Mesenteric fat pad (tissue), 1 donor: ENCODE data around the gene CHMP1A. TPM values are rescaled to one million over a fixed set of nuclear protein-coding genes. Genes with fewer than 3 reads are reported as not detected.
"Not testable (repeated sequence)": the region's sequence is repeated elsewhere in the genome, so short reads cannot be mapped to it uniquely, and the experiment has no call there.

Experiments
- DNase-seq: peaks from one replicate; pipeline ENCODE4 v3.0.0-alpha.2; 2020; ENCODE audit warnings: low spot score
- total RNA-seq: library from RNA; stranded (reverse); fragmentation: NEBNext Ultra II Directional; extraction: Animal tissue kit (Norgen Biotek cat#: 25700); gene quantifications from one replicate; pipeline ENCODE4 v1.2.1, GENCODE V29; 2021
- donor health status: DM: yes; HTN: yes; CAD: no.

CHMP1A gene
- total RNA-seq, 1 donor from 2014 or later = 64.3 TPM

GRCh38 chr16:89693289-89693731 lies 35.8 kb upstream of the CHMP1A start:
- DNase-seq = no peak

- DNase-seq = no peak
These were observed 34.6 kb upstream of the CHMP1A start for GRCh38 chr16:89691986-89692569.

DNA sequence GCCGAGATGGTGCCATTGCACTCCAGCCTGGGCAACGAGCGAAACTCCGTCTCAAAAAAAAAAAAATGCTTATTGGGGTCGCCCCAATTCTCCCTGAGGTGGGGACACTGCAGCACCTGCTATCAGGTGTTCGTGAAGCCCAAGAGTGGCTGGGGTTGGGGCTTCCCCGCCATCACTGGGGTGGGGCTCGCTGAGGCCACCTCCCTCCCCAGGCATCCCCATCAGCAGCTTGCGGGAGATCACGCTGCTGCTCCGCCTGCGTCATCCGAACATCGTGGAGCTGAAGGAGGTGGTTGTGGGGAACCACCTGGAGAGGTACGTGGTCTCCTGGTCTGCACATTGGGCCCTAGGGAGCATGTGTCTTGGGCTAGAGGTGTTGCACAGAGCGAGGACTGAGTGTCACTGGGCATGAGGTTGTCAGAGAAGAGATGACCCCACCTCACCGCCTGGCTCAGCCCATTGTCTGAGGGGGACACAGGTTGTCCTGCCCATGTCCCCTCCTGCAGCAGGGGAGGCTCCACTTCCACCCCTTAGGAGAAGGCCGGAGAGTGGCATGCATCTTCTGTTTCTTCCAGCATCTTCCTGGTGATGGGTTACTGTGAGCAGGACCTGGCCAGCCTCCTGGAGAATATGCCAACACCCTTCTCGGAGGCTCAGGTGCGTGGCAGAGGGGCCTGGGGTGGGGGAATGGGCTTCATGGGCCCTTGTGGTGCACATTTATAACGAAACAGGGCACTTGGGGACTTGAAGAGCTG lies 33.9 kb upstream of the CHMP1A start:
- no peak for DNase-seq

GRCh38 chr16:89690392-89690901 lies 32.9 kb upstream of the CHMP1A start:
- no peak for DNase-seq

DNA sequence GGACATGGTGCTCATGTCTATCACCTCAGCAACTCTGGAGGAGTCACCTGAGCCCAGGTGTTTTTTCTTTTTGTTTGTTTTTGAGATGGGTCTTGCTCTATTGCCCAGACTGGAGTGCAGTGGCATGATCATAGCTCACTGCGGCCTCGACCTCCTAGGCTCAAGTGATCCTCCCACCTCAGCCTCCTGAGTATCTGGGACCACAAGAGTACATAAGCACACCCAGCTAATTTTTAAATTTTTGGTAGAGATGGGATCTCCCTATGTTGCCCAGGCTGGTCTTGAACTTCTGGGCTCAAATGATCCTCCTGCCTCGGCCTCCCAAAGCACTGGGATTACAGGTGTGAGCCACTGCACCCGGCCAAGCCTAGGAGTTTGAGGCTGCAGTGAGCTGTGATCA lies 32.1 kb upstream of the CHMP1A start:
- not testable (repeated sequence) for DNase-seq

DNA sequence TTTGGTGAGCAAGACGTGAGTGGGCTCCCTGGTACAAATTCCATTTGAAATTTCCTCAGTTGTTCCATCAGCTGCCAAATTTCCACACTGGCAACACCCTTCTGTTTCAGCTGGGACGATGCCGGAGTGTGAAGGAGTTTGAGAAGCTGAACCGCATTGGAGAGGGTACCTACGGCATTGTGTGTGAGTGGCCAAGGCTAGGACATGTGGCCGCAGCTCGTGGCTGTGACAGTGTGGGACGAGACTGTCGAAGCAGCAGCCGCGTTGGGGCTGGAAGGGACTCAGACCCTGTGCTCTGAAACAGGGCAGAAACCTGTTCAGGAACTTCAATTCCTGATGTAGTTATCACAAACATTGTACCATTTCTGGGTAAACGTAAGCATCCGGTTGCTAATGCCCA lies 31.6 kb upstream of the CHMP1A start:
- no peak for DNase-seq

- no peak for DNase-seq
These were observed 30.9 kb upstream of the CHMP1A start for GRCh38 chr16:89688395-89688794.

GRCh38 chr16:89687092-89687940 lies 29.8 kb upstream of the CHMP1A start:
- no peak for DNase-seq

GRCh38 chr16:89686520-89687091 lies 29.1 kb upstream of the CHMP1A start, which contains the start of gene CDK10:
CDK10 (plus strand) TSS chr16:89686689; CDS start chr16:89686711, 22 bp downstream.
- peak; percentile 98 for DNase-seq

DNA sequence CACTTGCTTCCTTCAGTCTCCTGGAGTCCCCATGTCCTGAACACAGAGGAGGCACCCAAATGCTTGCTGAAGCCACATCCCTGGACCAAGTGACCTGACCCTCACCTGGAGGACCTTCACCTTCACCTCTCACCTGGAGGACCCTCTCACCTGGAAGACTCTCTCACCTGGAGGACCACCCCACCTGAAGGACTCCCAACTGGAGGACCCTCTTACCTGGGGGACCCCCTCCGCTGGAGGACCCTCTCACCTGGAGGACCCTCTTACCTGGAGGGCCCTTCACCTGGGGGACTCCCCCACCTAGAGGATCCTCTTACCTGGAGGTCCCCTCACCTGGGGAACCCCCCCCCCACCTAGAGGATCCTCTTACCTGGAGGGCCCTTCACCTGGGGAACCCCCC lies 28.4 kb upstream of the CHMP1A start:
- DNase-seq = no peak

DNA sequence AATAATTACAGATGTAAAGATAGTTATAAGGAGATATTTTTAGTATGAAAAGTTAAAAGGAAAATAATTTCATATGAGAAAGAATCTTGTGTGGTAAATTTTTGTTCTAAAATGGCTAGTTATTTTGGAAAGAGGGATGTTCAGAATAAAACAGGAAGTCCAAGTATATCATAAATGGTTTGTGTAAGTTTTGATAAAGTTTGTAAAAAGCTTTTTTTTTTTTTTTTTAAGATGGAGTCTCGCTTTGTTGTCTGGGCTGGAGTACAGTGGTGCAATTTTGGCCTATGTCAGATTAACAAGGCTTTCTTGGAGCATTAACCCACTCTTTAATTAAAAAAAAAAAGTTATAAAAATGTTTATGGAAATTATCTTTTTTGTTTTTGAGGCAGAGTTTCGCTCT lies 20.8 kb upstream of the CHMP1A start:
- no peak for DNase-seq

DNA sequence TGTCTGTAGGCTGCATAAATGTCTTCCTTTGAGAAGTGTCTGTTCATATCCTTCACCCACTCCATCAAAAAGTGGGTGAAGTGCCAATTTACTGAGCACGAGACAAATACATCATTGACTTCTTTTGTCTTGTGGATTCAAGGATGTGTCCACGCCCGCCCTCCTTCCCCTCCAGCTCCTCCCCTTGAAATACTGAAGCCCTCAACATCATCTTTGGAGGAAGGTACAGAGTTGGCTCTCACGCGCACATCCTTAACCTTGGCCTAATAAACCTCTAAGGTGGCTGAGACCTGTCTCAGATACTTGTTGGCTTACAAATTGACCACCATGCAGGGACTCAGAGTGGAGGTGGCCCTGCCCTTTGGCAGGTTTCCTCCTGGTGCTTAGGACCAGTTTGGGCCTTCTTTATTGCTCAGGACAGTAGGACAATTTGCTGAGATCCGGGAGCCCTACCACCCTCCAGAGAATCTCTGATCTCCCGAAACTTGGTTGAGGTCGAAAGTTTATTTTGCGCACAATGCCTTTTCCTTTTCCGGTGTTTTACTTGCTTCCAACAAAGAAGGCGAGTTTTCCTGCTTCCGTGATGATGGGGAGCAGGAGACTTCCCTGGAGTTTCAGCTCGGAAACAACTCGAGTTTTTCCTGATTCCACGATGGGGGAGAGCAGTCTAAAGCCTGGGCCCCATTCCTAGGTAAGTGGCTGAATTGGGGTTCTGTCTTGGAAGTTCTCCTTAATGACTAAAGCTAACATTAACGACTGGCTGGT lies 14.9 kb upstream of the CHMP1A start:
- DNase-seq = no peak

- DNase-seq = not testable (repeated sequence)
These were observed 14.1 kb upstream of the CHMP1A start for GRCh38 chr16:89671565-89671964.

DNA sequence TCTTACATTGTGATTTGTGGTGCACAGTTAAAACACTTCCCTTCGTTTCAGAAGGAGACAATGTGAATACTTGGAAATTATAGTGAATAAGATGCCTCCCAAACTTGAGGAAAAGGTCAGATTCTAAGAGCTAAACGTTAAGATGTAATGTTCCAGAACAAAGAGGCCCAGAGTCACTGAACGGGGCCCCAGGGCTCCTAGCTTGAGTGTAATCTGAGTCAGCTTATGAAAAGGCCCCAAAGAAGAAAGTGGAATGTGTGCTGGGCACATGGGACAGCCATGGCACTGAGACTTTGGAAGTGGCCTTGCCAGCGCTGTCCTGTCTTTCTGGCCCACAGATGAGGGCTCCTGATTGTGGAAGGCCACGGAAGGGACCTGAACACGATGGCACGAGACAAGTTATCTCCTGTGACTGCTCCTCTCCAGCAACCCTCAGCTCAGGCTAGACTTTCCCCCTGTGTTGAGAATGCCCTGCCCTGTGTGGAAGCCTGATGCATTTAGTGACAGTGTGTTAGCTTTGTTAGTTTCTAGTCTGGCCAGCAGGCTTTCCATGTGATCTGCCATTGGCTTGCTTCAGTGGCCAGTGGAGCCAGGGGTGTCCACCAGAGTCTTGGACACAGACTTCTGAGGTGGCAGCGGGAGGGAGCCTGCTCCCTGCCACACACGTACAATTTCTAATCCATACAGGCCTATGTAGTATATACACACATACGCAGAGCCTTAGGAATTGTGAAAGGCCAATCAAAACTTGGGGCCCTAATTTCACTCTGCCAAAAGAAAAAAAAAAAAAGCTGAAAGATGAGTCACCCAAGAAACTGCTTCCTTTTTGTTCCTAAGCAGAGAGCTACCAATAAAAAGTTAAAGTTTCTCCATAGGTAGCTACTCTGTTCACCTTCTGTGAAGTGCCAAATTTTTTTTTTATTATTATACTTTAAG lies 13.3 kb upstream of the CHMP1A start:
- DNase-seq = no peak

DNA sequence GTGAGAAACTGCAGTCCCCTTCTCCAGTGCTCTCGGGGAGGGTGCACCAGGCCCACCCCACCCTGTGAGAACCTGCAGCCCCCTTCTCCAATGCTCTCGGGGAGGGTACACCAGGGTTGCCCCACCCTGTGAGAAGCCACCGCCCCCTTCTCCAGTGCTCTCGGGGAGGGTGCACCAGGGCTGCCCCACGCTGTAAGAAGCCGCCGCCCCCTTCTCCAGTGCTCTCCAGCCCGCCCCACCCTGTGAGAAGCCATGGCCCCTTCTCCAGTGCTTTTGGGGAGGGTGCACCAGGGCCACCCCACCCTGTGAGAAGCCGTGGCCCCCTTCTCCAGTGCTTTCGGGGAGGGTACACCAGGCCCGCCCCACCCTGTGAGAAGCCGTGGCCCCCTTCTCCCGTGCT lies 12.2 kb upstream of the CHMP1A start:
- DNase-seq = no peak

DNA sequence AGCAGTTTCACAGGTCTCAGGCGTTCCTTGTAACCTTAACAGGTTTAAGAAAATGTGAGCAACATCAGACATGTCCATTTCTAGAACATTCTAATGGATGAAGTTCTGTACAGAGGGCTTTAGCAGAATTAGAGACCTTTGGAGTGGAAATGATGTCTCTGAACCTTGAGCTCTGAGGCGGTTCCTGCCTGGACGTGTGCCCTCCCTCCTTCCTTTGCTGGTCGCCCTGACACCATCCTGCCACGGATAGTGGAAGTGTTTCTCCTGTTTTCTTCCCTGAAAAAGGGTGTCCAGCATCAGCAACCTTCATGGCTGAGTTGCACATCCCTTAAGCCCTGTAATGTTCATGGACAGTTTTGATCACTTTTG lies 11.3 kb upstream of the CHMP1A start:
- no peak for DNase-seq

- no peak for DNase-seq
These were observed 10.1 kb upstream of the CHMP1A start for GRCh38 chr16:89667633-89668032.

- DNase-seq = not testable (repeated sequence)
These were observed 9.5 kb upstream of the CHMP1A start for GRCh38 chr16:89667000-89667399.

- DNase-seq = not testable (repeated sequence)
These were observed 6.7 kb upstream of the CHMP1A start for GRCh38 chr16:89664238-89664637.

DNA sequence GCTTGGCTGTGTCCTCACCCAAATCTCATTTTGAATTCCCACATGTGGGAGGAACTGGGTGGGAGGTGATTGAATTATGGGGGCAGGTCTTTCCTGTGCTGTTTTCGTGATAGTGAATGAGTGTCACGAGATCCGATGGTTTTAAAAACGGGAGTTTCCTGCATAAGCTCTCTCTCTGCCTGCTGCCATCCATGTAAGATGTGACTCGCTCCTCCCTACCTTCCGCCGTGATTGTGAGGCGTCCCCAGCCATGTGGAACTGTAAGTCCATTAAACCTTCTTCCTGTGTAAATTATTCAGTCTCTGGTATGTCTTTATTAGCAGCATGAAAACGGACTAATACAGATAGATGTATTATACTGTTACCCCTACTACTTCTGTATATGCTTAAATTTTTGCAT lies 3.7 kb upstream of the CHMP1A start:
- no peak for DNase-seq
